ENCODE data around the gene KRTAP19-2.

DNA sequence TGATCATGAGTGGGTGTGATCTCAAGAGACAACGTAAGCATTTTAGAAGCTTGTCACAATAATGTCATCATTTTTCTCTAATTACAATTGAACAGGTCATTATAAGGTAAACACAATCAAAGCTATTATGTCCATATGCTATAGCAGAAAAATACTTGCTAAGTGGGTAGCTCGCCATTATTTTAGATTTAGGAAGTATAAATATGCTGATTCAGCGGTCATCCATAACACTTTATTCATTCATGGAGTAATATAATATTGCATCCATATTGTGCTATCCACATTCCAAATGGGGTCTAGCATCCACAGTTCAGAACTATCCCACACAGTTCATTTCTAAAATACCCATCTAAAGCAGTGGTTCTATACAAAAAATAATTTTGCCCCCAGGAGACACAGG lies 38.7 kb downstream of the KRTAP19-2 start:
- no peak for TF ChIP-seq POLR2A (IDR thresholded peaks at IDR 0.05)
- TF ChIP-seq, protein P1, sequence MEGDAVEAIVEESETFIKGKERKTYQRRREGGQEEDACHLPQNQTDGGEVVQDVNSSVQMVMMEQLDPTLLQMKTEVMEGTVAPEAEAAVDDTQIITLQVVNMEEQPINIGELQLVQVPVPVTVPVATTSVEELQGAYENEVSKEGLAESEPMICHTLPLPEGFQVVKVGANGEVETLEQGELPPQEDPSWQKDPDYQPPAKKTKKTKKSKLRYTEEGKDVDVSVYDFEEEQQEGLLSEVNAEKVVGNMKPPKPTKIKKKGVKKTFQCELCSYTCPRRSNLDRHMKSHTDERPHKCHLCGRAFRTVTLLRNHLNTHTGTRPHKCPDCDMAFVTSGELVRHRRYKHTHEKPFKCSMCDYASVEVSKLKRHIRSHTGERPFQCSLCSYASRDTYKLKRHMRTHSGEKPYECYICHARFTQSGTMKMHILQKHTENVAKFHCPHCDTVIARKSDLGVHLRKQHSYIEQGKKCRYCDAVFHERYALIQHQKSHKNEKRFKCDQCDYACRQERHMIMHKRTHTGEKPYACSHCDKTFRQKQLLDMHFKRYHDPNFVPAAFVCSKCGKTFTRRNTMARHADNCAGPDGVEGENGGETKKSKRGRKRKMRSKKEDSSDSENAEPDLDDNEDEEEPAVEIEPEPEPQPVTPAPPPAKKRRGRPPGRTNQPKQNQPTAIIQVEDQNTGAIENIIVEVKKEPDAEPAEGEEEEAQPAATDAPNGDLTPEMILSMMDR (IDR thresholded peaks at IDR 0.05): no peak
